COLO668 (cell line): ENCODE results near the gene SLC17A7.

Experiments used
- DNase-seq: peaks from one replicate; lab custom pipeline; 2025; ENCODE audit not compliant: unreplicated experiment; lab: John Stamatoyannopoulos, UW

SLC17A7 gene

DNA sequence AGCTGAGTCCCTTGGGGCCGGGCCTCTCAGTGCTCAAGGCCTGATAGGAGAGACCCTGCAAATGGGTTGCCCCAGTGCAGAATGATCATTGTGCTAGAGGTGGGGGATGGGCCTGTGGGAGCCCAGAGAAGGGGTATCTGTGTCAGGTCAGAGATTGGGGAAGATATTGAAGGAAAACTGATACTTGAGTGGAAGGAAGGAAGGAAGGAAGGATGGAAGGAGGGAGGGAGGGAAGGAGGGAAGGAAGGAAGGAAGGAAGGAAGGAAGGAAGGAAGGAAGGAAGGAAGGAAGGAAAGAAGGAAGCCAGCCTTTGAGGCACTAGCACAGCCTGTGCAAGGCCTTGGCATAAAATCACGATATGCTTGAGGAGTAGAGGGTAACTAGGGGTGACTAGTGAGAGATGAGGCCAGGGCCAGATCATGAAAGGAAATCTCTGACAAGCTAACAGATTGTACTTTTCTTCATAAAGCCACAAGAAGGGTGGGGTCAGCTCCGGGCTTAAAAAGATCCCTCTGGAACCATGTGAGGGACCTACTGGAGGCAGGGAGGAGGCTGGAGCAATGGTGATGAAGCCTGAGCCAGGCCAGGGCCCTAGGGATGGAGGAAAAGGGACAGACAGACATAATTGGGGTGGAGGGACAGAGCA, 29.5 kb downstream of the SLC17A7 start:
- DNase-seq = no peak

DNA sequence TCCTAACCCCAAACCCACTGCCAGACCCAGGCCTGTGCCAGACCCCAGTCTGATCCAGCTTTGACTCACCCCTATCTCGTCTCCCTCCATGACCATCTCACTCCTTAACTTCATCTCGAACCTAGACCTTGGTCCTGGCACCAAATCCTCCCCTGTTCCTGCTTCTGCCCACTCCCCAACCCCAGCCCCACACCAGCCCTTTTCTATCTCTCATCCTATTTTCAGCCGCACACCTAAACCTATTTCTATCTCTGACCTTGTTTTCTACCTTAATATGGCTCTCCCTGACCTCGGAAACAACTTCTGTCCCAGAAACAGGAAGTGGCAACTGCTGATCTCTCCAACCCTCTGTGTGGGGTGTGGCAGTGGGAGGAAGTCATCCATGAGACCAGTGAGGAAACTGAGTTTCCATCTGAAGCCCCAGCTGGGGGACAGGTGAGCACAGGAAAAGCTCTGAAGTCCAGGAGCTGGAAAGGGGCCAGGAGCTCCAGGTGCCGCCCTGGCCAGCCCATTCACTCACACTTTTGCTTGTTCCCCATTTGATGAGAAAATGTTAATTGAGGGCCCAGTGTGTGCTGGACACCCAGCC, 31.8 kb downstream of the SLC17A7 start:
- DNase-seq = peak; percentile 35

DNA sequence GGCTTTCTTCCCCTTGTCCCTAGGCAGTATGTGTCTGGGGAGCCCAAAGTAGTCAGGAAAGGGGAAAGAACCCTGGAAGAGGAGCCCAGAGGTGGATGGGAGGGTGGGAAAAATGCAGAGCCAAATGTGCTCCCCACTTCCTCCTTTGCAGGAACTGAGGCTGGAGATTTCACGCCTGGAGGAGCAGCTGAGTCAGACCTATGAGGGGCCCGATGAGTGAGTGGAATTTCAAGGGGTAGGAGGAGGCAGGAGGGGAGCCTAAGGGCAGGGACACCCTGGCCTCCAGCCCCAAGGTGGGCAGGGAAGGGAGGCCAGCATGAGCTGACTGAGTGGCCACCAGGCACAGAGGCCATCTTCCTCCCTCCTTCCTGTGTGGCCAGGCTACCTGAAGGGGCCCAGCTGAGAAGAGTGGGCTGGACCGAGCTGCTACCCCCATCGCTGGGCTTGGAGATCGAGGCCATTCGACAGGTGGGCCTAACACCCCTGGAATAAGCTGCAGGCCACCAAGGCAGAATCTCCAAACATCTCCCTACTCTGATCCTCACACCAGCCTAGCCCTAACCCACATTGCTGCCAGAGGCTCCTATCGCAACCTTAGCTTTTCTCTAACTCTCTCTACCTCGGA, 32.4 kb downstream of the SLC17A7 start:
- DNase-seq = no peak

DNA sequence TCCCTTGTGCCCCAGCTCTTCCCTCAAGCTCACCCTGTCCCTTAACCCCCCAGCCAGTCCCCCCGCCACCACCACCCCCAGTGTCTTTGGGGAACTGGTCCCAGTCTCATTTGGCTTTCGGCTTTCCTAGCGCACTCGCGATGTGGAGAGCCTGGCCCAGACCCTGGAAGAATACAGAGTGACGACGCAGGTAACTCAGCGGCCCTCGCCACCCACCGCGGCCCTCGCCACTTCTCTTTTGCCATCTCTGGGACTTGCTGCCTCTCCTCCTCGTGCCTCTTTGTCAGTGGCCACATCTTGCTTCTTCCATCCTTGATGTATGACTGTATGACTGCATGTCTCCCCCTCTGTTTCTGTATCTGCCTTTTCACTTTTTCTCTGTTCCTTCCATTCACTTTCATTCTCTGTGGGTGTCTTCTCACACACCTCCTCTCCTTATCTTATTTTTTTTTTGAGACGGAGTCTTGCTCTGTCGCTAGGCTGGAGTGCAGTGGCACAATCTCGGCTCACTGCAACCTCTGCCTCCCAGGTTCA, 33.8 kb downstream of the SLC17A7 start:
- DNase-seq = no peak

DNA sequence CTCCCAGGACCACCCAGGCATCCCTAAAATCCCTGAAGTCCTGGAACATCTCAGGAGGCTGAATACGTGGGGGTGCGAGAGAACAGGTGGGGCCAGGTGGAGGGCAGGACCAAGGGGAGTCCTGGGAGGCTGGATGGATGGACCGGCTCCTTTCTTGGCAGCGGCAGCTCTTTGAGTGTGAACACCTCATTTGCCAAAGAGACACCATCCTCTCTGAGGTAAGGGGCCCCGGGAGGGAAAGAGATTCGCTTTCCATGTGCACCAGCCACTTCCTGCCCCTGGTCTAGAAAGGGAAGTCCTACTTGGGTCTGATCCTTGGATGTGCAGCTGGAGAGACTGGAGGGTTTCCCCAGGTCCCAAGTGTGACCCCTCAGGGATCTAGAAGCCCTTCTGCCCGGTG, 34.2 kb downstream of the SLC17A7 start:
- DNase-seq = no peak

DNA sequence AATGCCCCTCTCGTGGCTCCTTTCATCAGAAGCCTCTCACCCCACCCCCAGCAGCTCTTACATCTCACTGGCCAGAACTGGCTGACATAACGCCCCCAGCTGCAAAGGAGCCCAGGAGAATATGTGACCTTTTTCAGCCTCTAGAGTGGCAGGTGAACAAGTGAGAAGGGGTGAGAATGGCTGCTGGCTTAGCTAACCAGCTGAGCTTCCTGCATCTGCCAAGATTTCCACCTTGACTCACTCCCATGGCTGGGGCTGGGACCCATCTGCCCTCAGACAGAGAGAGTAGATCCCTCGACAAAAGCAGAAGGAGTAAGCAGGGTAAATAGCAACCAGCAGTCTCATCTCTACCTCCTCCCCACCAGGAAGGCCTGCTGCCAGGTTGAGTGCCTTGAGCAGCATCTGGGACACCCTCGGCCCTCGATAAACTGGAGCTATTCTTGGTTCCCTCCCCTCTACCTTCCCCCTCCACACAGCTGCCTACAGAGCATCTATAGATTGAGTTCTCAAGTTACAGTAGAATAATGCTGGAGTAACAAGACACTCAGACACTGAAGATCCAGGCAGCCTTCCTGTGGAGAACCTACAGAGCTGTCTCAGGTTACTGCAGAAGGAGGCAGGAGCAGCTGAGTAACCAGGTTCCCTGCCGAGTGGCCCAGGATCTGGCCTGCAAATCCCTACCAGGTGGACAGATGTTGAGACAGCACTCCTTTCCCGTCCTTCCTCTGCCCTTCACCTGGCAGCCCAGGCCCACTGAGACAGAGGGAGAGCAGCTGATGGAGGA, 37.7 kb downstream of the SLC17A7 start:
- peak; percentile 82 for DNase-seq

DNA sequence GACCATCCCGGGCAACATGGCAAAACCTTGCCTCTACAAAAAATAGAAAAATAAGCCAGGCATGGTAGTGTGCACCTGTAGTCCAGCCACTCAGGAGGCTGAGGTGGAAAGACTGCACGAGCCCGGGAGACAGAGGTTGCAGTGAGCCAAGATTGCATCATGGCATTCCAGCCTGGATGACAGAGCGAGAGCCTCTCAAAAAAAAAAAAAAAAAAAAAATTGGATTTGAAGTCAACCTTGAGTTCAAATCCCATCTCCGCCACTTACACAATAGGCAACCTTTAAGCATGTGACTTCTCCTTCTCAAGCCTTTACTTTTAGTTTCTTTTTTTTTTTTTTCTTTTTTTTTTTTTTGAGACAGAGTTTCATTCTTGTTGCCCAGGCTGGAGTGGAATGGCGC, 41.3 kb downstream of the SLC17A7 start:
- DNase-seq = no peak

DNA sequence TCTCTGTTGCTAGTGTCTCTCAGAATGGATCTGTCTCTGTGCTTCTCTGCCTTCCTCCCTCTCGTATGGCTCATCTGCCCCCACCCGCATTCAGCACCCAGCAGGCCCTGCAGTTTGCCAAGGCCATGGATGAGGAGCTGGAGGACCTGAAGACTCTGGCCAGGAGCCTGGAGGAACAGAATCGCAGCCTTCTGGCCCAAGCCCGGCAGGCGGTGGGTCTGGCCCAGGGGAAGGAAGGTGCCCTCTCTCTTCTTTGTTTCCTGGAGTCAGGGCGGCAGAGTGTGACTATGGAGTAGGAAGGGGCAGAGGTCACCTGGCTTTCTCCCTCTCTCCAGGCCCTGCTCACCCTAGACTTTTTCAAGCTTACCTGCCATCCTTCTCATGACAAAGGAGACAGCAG, 42.4 kb downstream of the SLC17A7 start:
- no peak for DNase-seq

DNA sequence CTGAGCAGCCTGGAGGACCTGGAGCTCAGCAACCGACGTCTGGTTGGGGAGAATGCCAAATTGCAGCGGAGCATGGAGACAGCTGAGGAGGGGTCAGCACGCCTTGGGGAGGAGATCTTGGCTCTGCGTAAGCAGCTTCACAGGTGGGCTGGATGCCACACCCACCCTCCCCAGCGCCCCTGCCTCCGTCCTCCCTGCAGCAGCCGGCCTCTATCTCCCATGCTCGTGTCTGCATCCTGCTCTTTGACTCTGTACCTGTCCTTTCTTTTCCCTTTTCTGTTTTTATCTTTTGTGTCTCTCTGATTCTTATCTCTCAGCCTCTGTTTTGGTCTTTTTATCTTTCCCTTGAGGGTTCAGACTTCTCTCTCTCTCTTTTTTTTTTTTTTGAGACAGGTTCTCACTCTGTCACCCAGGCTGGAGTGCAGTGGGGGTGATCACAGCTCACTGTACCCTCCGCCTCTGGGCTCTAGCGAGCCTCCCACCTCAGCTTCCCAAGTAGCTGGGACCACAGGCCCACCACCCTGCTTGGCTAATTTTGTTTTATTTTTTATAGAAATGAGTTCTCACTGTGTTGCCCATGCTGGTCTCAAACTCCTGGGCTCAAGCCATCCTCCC, 43.2 kb downstream of the SLC17A7 start:
- no peak for DNase-seq

DNA sequence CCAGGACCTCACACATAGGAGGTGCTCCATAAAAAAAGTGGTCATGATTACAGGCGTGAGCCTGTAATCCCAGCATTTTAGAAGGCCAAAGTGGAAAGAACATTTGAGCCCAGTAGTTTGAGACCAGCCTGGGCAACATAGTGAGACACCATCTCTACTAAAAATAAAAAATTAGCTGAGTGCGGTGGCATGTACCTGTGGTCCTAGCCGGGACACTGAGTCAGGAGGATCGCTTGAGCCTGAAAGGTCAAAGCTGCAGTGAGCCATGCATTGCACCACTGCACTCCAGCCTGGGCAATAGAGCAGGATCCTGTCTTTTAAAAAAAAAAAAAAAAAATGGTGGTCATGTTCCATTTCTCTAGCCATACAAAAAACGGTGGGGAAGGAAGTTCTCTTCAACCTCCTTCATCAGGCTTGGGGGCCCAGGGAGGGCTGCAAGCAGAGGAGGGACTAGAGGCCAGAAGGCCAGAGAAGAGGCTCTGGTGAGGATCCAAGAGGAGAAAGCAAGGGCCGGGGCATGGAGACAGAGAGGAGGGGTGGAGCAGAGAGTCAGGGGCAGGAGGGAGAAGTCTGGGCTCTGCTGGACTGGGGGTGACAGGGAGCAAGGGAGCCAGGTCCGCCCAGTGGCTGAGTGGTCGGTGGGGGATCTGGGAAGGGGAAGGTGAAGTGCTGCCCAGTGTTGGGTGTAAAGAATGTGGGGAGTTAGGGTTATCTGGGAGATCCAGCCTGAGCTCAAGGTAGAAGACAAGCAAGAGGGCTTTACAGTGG, 44.4 kb downstream of the SLC17A7 start:
- DNase-seq = no peak

DNA sequence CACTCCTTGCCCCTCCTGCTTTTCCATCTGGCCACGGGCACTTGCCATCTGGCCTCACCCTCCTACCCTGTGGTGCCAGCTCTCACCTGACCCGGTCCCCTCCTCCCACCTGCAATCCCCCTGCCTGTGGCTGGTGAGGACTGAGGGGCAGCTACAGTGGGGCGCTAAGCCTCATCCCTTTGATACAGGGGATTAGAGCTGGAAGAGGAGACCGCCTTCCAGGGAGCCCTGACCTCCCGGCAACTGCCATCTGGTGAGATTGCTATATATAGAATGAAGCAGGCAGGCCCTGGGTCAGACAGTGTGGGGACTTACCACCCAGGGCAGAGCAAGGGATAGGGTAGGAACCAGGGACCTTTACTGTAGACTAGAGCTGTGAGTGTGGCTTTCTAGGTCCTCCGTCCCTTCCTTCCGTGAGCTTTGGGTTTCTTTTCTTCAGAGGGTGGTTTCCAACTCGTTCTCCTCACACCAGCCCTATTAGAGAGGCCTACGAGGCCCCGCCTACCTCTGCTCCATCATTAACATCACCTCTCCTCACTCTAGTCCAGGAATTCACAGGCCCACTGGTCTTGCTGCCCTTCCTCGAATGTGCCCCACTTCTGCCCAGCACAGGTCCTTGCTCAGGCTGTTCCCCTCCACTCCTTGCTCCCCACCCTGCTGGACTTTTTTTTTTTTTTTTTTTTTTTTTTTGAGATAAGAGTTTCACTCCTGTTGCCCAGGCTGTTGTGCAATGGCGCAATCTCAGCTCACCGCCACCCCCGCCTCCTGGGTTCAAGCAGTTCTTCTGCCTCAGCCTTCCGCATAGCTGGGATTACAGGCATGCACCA, 45.5 kb downstream of the SLC17A7 start:
- no peak for DNase-seq

DNA sequence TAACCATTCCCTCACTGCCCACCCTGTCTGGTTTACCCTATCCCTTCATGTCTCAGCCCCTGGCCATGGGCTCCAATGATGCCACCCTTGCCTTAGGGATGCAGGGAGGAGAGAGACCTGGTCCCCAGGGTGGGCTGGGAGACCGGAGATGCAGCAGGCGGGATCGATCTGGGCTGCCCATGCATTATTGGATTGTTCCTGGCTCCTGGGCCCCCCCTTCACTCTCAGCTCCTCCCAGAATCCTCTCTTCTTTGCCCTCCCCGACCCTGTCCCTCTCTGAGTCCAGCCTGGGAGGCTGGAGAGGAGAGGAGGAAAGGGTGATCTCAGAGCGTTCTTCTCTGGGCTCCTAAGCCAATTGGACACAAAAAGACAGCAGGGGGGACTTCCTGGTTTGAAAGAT, 47.4 kb downstream of the SLC17A7 start:
- no peak for DNase-seq

DNA sequence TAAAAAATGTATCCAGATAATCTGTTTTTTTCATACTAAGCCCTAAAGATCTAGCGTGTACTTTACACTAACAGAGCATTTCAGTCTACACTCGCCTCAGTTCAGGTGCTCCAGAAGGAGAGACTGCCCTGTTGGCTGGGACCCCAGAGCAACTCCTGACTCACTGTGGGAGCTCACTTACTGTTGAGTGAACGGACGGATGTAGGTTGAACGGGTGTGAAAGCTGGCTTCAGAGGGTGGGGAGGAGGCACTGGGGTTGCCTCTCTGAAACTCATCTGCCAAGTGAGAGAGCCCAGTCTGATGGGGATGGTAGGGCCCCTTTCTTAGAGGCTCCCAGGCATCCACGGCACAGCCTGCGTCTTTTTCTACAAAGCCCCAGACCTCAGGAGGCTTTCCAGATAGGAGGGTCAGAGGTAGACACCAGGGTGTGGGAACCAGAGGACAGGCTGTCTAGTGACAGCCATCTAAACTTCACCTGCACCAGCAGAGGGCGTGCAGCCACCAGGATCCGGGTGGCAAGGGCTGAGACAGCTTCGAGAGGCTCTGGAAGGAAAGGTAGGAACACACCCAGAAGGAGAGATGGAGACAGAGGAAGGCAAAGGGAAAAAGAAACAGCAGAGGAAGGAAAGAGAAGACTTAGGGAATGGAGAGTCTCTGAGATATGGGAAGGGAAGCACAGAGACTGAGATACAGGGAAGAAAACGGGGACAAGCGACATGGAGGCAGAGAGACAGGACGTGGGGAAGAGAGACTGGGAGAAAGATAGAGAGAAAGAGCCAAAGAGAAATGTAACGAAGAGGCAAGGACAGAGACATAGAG, 49.5 kb downstream of the SLC17A7 start:
- peak; percentile 80 for DNase-seq

DNA sequence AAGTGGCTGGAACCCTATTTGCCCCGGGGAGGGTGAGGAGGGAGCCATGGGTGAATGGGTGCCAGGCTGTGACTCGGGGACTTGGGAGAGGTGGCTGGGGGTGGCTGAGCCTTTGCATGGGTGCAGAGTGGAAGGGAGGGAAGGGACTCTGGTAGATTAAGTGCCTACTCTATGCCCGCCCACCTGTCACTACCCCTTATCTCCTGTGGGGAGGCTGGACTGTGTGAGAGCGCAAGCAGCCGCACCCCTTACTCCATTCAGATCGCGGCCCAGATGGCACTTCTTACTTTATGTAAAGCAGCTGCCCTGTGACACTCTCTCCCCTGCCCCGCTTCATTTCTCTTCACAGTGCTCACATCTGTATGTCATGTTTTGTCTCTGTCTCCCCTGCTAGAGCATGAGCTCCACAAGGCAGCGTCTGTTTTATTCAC, 50.4 kb downstream of the SLC17A7 start:
- no peak for DNase-seq

DNA sequence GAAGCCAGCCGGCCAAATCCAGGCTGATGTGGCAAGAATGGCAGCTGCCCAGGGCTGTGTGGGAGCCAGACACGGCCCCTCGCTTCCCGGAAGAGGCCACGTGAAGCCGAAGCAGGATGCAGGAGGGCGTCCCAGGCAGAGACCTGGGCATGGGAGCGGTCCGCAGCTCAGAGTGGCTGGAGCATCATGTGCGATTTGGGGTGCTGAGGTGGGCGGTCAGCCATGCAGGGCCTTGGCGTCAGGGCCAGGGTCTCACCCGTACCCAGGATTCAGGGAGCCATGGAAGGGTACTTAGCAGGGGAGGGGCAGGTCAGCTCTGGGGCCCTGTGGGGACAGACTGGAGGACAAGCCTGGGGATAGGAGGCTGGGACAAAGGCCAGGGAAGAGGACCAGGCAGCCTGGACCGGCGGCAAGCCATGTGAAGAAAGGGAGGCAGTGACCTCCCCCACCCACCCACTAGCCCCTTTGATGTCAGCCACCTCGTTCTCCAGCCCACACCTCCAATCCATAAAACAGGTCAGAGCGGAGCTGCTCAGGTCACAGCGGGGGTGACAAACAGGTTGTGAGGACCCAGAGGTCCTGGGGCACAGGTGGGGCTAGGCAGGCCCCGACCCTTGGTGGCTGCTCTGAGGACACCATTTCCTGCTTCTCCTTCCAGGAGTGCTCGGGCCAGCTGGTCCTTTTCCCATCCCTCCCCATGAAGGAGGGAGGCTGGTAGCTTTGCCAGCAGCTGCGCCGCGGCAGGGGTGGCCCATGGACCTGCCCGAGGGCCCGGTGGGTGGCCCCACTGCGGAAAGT, 51.0 kb downstream of the SLC17A7 start:
- no peak for DNase-seq

DNA sequence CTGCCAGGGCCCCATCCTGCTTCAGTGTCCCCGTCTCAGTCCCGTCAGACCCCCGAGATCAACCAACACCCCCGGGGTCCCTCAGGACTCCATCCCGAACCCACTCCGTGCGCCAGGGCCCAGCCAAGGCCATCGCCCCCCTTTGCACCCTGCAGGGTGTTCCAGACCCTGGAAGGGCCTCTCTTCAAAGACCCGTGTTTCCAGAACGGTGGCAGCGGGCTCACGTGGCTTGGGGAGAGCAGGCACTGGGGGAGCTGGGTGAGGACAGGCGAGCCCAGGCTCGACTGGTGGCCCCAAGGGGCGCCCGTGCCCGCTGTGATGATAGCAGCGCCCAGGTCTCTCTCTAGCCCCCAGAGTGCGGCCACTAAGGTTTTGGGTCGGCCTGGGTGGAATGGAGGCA, 51.9 kb downstream of the SLC17A7 start:
- DNase-seq = no peak

DNA sequence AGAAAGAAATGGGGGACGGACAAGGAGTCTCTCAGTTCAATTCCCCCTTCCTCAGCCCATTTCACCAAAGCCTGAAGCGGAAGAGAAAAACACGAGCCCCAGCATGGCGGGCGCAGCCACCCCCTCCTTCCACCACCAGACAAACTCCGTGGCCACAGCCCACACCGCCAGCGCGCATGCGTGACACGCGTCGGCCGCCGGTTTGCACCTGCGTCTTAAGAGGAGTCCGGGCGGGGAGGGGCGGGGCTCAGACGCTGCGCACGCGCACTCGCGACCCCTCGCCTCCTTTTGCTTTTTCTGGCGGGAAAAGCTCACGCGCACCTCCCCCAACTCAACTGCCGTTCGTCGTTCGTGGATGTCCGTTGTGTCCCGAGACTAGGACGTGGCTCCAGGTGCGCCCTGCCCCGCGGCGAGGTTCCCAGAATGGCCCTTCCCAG, 53.4 kb downstream of the SLC17A7 start, which contains the start of gene KASH5:
KASH5 (plus strand) TSS at position 314 of the 437 bp plus-strand sequence. CDS start 2,635 bp downstream, outside the sequence.
- DNase-seq = no peak

DNA sequence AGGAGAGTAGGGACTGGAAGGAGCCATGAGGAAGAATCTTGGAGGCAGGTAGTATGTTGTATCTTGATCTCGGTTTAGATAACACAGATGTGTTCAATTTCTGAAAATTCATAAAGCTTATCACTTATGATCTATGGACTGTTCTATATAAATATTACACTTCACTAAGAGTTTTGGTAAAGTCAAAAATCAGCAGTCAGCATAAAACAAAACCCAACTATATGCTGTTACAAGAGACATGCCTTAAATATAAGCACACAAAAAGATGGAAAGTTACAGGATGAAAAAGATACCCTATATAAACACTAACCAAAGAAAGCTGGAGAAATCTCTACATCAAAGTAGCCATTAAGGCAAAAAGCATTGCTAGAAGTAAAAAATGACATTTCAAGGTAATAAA, 57.7 kb downstream of the SLC17A7 start:
- DNase-seq = no peak
